ENCODE data around the gene DBN1. TPM values are rescaled to one million over a fixed set of nuclear protein-coding genes. Genes with fewer than 3 reads are reported as not detected.

The DBN1 gene
- polyA plus RNA-seq, 1 of the 3 experiments (the other 2 are of a cell fraction): 244 TPM

DNA sequence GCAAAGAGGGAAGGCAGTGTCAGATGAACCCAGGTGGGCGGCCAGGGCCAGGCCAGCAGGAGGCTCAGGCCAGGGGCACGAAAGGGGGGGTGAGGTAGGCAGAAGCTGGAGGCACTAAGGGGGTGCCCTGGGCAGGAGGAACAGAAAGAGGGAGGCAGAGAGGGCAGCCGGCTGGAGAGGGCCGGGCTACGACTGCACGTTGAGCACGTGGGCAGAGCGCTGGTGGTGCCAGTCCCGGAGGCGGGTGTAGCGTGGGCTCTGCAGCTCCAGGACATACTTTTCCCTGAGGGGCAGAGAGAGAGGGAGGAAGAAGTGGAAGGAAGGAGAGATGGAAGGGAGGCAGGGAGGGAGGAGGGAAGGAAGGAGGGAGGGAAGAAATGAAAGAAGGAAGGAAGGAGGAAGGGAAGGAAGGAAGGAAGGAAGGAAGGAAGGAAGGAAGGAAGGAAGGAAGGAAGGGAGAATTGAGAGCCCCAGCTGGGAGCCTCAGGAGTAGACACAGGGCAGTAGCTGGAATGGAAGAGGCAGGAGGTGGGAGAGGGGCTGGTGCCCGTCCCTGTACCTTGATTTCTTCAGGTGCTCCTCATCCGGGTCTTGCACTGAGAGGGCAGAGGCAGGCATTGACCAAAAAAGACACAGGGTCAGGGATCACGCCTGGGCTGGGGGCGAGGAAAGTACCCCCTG lies 17.0 kb upstream of the DBN1 start:
- Histone ChIP-seq H4K20me1 (ENCODE audit: insufficient read depth) (peaks cover 88% of the 10 kb centered on the region), H2AFZ (ENCODE audit: low read depth) (no peak overlapping the region), H3K4me2 (peak overlapping the region; percentile 24; the same call in 1 of the 2 replicates), H3K36me3 (replicated peaks in 1 of 2; ENCODE audit: control insufficient read depth in 1 of 2, insufficient read depth in 2 of 2, low read length in 1 of 2) (peaks cover 59 to 60% of the 10 kb centered on the region in 2 experiments), H3K9me2 (no peaks in the 10 kb centered on the region), H3K9me3 (no peaks in the 10 kb centered on the region), H3K9ac (no peak overlapping the region), H3K27me3 (ENCODE audit: insufficient read depth) (no peaks in the 10 kb centered on the region), H3K4me1 (ENCODE audit: control insufficient read depth in 1 of 2, insufficient read depth in 2 of 2, low read depth in 1 of 2, low read length in 1 of 2) (peaks cover 27 to 29% of the 10 kb centered on the region in 2 experiments; a peak in 3 of 4 replicates), H3K27ac (ENCODE audit: low read depth in 2 of 2, low read length in 1 of 2) (no peak overlapping the region; a peak in 1 of 4 replicates), H3K4me3 (ENCODE audit: low read depth in 2 of 2, low read length in 1 of 2) (no peak overlapping the region), H3K79me2 (ENCODE audit: insufficient read depth) (peaks cover 58% of the 10 kb centered on the region), H3F3A (replicated peaks; ENCODE audit: insufficient read depth) (peaks cover 30% of the 10 kb centered on the region)
- WGBS (ENCODE audit: low lambda C conversion rate): 98% methylated on average over 14 of the region's 15 CpGs
- POLR2A ChIA-PET: interaction anchor here (0.6 kb wide), 1 partner anchor 22 kb away, joined by 3 read pairs; no protein-coding TSS in a partner anchor
- CTCF ChIA-PET: interaction anchor here (1.0 to 3.3 kb wide), 5 partner anchors 11 to 86 kb away, joined by 3 to 23 read pairs (median 8); no protein-coding TSS in a partner anchor
- TF ChIP-seq RFX5 (IDR thresholded peaks at IDR 0.05; ENCODE audit: low read length) (no peak), NRF1 (IDR thresholded peaks at IDR 0.05; ENCODE audit: low read depth, low read length) (no peak), EP300 (IDR thresholded peaks at IDR 0.05; ENCODE audit: borderline replicate concordance in 1 of 2, low read depth in 1 of 2, low read length in 1 of 2) (no peak), FOXJ3 (CRISPR knock-in tag; IDR thresholded peaks at IDR 0.05) (no peak), USF2 (IDR thresholded peaks at IDR 0.05; ENCODE audit: borderline replicate concordance, low read depth, low read length) (no peak), ELF1 (IDR thresholded peaks at IDR 0.05) (no peak), FOXM1 (IDR thresholded peaks at IDR 0.05; ENCODE audit: low read depth) (no peak), PBX3 (IDR thresholded peaks at IDR 0.05) (no peak)
- TF ChIP-seq, protein P1, sequence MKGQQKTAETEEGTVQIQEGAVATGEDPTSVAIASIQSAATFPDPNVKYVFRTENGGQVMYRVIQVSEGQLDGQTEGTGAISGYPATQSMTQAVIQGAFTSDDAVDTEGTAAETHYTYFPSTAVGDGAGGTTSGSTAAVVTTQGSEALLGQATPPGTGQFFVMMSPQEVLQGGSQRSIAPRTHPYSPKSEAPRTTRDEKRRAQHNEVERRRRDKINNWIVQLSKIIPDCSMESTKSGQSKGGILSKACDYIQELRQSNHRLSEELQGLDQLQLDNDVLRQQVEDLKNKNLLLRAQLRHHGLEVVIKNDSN (IDR thresholded peaks at IDR 0.05; ENCODE audit: borderline replicate concordance, low read depth): no peak
- TF ChIP-seq, protein P2, sequence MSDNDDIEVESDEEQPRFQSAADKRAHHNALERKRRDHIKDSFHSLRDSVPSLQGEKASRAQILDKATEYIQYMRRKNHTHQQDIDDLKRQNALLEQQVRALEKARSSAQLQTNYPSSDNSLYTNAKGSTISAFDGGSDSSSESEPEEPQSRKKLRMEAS (IDR thresholded peaks at IDR 0.05; ENCODE audit: low read depth): no peak
- DNase-seq: no peak

DNA sequence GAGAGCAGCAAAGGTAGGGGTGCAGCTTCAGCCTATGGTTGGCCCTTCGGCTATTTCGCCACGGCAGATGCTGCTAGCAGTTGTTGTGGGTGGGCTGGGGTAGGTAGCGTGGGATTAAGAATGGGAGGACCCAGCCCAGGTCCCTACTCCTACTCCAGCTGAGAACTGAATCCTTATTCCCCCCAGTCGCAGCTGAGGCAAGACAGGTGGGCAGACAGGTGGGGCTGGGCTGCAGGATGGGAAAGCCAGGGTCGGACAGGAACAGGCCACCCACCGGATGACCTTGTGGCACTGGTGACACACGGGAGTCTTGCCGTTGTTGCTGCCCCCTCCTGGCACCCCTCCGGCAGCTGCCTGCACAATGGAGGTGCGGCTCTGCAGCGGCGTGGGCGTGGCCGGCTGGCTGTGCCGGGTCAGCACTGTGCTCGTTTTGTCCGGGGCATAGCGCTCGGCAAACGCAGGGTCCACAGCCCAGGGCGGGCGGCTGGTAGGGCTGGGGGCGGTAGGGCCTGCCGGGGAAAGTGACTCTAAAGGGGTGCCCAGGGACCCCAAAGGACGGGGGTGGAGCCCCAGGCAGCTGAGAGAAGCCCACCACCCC lies 15.8 kb upstream of the DBN1 start:
- peaks cover 67 to 72% of the 10 kb centered on the region in 2 experiments for H3K36me3 ChIP-seq (replicated peaks in 1 of 2; ENCODE audit: control insufficient read depth in 1 of 2, insufficient read depth in 2 of 2, low read length in 1 of 2)
- ChIA-PET CTCF (interaction anchor here (0.6 to 3.3 kb wide), 7 partner anchors 11 to 98 kb away, joined by 3 to 23 read pairs (median 5); no protein-coding TSS in a partner anchor), POLR2A (interaction anchor here (0.6 kb wide), 1 partner anchor 21 kb away, joined by 3 read pairs; no protein-coding TSS in a partner anchor)
- H3K9me3 ChIP-seq: no peaks in the 10 kb centered on the region
- TF ChIP-seq, protein P1 (IDR thresholded peaks at IDR 0.05; ENCODE audit: borderline replicate concordance, low read depth): no peak
- TF ChIP-seq CTCF (IDR thresholded peaks at IDR 0.05) (peak; percentile 7; the same call in 1 of the 2 replicates), SMC3 (IDR thresholded peaks at IDR 0.05; ENCODE audit: low read depth, low read length) (no peak)
- H4K20me1 ChIP-seq (ENCODE audit: insufficient read depth): peaks cover 79% of the 10 kb centered on the region
- no peak overlapping the region for H3K4me3 ChIP-seq (ENCODE audit: low read depth in 2 of 2, low read length in 1 of 2)
- peaks cover 17 to 28% of the 10 kb centered on the region in 2 experiments; a peak in 2 of 4 replicates for H3K4me1 ChIP-seq (ENCODE audit: control insufficient read depth in 1 of 2, insufficient read depth in 2 of 2, low read depth in 1 of 2, low read length in 1 of 2)
- WGBS (ENCODE audit: low lambda C conversion rate): 100% methylated on average over 10 of the region's 26 CpGs
- H3K27me3 ChIP-seq (ENCODE audit: insufficient read depth): no peaks in the 10 kb centered on the region
- peaks cover 33% of the 10 kb centered on the region for H3F3A ChIP-seq (replicated peaks; ENCODE audit: insufficient read depth)
- H3K27ac ChIP-seq (ENCODE audit: low read depth in 2 of 2, low read length in 1 of 2): no peak overlapping the region
- peak; percentile 56 for DNase-seq
- H3K9me2 ChIP-seq: no peaks in the 10 kb centered on the region
- no peak overlapping the region for H2AFZ ChIP-seq (ENCODE audit: low read depth)
- peaks cover 46% of the 10 kb centered on the region for H3K79me2 ChIP-seq (ENCODE audit: insufficient read depth)
- no peak overlapping the region for H3K9ac ChIP-seq
- H3K4me2 ChIP-seq: no peak overlapping the region

All from SK-N-SH (cell line).